Measurements from ENCODE around the gene GNB1L.

Gene GNB1L

DNA sequence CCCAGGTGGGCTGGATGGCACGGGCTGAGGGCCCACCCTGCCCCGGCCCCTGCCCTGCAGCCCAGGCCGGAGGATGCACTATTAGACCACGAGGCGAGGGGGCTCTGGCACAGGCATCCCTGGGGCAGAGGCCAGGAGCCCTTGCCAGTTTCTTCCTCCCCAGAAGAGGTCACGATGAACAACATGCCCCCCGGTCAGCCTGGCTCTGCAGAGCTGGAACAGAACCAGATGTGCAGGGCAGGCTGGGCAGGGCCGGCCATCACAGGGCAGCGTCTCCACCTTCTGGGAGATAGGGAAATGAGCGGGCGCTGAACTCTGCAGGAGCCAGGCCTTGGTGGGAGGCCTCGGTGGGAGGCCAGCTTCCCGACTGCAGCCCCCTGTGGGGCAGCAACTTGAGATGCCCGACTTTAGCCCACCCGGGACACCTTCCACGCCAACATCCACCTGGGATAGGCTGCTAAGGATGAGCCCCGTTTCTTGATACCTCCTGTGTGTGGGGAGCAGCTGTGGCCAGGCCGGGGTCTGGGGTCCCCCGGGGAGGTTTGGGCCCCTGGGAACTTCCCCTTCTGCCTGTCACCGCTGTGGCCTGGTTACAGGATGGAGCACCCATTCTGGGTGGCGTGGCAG, 21.8 kb upstream of the GNB1L start:
- DNase-seq (ENCODE audit: low read depth), result peak; percentile 25

DNA sequence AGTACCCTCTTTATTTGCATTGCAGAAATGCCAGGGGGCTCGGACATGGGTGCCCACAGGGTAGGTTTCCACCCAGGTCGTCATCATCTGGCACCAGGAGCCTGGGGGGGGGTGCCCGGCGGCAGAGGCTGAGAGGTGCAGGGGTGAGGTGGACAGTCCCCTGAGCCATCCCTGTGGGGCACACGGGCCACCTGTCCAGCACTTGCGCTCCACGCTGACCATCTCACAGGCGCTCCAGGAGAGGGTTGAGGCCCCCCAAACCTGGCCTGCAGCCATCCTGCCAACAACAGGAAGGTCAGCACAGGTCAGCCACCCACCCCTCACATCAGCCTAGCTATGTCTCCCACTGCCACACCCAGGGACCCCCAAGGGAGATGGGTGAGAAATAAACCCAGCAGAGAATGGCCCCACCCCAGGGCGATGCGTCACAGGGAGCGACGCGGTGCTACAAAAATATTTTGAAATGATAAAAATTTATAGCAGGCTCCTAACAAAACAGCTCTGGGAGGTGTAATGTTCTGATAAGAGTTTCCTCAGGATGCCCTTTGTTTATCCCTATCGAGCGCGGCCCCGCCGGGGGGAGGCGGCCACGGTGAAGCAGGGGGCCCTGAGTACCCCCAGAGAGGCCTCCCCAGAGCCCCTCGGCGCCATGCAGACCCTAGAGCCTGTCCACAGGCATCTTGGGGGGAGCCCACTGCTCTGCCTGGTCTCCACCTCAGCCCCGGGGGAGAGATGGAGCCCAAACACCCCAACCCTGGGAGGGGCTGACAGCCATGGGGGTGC, 21.0 kb upstream of the GNB1L start:
- DNase-seq (ENCODE audit: low read depth), result peak; percentile 42

DNA sequence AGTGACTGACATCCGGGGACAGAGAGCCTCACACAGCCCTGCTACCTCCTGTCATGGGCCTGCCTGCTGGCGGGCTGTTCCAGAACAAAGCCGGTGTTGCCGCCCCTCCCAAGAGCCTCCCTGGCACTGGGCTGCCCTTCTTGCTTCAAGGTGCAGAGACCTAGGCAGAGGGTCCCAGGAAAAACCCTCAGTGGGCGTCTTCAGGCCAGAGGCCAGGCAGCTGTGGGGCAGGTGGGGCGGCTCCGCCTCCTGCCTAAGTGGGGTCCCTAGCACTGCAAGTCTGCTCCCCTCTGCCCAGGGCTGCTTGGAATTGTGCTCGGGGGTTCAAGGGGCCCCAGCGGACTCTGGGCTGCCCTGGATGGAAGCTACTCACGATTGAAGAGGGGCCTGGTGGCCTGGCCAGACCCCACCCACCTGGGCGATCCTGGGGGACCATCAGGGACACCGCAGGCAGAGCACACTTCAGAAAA, 20.4 kb upstream of the GNB1L start:
- no peak for DNase-seq (ENCODE audit: low read depth)

DNA sequence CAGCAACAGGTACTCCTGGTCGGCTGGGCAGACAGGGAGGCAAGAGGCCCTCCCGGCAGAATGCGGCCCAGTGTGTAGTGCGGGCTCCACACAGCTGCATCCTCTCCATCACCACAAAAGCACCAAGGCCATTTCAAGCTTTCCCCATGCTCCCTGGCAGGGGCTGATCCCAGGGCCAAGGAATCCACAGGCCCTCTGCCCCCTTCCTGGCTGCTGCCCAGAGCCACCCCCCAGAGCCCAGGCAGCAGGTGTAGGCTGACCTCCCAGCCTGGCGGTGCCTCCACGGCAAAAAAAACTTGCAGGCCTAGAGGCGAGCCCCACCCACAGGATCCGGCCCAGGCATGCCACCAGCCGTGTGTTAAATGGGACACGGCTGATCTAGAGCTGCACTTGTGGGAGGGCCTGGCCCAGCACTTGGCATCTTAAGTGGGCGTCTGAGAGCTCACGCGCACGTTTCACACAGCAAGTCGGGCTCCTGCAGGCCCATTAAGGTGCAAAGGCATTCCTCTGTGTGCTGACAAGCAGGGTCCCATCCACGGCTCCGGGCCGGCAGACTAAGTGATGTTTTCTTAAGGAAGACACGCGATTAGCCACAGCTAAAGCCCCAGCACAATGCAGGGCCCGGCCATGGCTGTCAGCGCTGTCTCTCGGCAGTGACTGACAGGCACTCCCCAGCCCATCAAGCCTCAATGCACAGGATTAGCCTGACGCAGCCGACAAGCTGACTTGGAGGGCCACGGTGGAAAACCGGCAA, 19.8 kb upstream of the GNB1L start:
- DNase-seq (ENCODE audit: low read depth), result no peak

DNA sequence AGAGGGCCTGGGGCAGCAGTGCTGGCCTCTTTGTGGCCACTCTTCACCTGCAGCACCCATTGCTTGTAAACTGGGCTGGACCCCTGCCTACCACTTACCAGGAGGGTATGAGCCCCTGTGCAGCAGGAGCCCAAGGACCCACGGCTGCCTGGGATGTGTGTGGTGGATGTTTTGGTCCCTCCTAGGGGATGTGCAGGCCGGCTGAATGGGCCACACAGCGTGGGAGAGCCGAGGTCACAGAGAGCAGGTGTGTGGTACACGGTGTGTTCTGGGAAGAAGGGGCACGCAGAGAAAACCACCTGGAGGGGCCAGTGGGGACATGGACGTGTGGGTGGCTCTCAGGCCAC, 19.3 kb upstream of the GNB1L start:
- DNase-seq (ENCODE audit: low read depth), result no peak

DNA sequence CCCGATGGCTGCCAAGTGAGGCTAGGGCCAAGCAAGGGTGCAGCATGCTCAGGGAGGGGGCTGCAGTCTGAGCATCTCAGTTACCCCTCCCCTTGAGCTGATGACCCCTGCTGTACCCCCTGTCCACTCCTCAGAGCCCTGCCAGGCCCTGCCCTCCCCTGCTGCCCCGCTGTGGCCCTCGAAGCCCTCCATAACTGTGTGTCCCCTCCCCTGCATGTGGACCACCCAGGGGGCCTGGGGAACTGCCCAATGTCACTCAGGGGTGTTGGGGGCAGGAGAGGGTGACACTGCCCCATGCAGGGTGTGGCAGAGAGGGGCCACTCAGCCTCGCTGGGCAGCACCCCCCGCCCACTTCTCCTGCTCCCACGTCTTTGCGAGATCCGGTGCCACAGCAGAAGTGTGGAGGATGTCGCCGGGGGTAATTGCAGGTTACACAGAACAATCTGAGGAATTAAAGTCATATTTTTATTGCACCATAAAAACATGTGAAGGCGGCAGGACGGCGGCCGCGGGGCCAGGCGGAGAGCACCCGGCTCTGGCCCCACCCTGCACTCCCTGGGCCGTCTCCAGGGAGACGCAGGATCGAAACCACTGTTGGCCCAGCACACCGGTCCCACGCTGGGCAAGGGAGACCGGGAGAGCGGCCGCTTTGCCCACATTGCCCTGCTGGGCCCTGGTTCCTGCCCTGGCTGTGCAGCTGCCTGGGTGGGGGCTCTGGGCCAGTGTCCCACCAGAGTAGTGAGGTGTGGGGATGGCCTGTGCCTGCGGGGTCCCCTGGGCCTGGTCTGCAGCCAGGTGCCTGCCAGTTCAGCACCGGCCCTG, 18.7 kb upstream of the GNB1L start:
- DNase-seq (ENCODE audit: low read depth), result no peak

DNA sequence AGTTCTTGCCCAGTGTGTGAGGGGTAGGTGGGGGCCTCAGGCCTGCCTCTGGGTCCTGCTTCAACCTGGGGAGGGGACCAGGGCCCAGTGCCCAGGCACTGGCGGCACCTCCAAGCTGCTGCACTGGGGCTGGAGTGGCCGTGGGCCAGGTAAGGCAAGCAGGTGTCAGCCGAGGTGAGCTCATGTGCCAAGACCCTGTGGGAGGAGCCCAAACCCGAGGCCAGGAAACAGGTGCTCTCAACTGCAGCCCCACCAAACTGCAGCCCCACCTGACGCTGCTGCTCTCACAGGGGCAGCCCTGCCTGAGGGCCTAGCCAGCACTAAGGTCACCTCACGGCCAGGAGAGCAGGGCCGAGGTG, 18.1 kb upstream of the GNB1L start:
- no peak for DNase-seq (ENCODE audit: low read depth)

DNA sequence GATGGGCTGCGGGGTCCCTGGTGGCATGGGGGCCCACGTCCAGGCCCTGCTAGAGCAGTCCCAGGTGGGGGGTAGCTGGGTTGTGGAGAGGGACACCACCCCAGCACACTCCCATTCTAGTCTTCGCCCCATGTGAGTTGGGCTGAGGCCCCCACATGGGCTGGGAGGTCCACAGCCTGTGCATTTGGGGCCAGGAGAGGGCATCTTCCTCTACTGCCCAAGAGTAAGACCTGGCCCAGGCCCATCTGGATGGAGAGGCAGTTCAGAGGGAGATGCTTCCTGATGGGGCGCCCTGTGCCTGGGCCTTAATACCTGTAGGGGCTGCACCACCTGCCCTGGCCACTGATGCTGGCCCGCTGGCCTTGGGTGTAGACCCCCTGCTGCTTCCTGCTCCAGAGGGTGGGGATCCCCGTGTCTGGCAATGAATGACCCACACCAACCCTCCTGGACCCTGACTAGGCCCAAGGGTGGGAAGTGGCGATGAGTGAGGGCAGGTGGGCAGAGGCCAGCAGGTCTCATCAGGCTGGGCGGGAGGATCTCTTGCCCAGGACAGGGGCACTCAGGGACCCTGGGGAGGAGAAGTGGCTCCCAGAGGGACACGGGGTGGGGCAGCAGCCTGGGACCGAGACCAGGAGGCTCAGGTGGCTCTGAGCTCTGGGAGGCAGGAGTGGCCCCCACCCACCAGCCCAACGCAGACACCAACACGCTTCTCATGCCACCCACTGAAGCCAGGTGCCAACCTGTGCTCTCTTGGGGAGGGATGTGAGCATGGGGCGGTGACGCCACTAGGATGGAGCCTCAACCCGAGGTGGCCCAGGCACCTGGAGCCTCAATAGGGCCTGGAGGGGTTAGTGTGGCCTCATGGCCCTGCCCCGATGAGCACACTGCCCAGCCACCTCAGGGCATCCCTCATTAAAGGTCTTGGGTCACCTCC, 17.4 kb upstream of the GNB1L start:
- DNase-seq (ENCODE audit: low read depth), result no peak

DNA sequence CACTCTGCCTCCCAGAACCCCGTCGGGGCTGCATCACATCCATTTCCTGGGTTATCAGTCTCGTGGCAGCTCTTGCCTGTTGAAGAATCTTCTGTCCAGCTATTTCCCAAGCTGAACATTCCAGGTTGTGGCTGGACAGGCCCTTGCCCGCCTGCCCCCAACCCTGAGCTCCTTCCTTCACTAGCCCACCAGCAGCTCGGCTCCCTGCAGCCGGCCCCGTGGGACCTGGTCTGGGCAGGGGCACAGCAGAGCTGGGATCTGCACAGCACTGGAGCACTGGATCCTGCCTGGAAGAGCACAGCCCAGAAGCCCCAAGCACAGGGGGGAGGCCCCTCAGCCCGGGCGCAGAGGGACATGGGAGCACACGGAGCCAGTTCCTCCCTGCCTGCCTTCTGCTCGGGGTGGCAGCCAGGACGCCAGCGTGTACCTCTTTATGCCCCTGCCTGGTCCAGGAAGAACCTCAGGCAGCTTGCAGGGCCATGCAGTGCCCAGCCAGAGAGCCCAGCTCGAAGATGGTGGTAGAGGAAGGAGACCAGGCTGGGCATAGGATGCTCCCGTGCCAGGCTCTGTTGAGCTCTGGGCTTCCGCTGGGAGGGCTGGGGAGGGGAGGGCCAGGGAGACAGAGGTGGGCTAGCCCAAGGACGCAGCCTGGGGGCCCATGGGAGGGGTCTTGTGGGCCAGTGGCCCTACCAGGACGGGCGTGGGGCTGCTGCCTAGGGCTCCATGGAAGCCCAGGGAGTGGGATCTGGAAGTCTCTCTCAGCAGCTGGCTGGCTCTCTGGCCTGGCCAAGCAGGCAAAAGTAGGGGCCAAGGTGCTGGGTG, 16.6 kb upstream of the GNB1L start:
- DNase-seq (ENCODE audit: low read depth), result peak; percentile 55

DNA sequence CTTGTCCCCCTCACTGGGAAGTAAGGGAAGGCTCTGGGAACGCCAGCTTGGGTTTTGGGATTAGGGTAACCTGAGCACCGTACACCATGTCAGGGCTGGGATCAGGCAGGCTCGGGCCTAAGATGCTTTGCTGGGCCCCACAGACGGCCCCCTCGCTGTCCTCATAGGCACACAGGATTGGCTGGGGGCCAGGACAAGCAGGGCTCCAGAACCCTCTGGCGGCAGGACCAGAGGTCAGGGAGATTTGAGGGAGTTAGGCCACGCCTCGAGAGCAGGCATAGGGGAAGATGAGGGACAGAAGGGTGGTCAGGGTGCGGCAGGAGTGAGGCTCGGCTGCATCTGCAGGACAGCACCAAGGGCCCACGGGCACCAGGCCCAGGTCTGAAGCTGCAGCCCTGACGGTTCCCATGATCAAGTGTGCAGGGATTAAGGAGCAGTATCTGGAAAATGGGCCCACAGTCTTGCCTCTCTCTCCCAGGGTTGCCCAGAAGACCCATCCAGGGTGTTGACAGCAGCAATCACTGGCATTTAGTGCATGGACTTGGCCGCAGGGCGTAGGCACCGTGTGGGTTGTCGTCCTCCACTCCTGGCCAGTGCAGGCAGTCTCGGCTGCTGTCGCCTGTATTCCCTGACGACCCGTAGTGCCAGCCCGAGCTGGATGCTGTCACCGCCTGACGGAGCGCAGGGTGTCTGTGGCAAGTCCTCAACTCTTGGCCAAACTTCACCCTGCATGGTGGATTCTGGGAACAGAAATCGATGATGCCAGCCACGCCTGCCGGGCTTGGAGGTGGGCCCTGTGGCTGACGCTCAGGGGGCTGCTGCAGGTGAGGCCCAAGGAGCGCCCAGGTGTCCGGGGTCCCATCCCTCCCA, 15.7 kb upstream of the GNB1L start:
- no peak for DNase-seq (ENCODE audit: low read depth)

DNA sequence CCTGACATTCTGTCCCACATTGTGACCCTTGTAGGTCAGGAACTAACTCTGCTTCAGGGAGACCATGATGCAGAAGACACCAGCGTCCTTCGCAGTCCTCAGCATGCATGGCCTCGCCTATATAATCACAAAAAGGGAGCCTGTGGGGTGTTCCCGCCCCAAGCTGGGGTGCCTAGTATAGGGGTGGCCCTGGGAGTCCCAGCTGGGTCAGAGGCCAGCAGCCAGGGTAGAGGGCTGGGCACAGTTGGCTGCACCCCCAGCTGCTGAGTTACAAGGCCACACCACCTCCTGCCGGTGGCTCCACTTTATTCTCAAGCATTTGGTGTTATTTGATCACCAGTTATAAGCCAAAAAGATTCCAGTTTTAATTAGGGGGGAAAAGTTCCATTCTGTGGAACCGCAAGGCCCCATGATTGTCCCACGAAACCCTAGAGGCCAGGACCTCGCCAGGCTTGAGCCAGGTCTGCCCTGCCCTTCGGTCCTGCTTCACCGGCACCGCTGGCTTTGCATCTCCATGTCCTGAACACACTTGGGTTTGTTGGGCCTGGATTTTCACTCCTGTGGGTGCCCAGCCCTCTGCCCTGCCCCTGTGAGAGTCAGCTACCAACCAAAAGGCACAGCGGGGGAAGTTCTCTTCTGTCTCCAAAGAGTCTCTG, 15.0 kb upstream of the GNB1L start:
- DNase-seq (ENCODE audit: low read depth), result no peak

DNA sequence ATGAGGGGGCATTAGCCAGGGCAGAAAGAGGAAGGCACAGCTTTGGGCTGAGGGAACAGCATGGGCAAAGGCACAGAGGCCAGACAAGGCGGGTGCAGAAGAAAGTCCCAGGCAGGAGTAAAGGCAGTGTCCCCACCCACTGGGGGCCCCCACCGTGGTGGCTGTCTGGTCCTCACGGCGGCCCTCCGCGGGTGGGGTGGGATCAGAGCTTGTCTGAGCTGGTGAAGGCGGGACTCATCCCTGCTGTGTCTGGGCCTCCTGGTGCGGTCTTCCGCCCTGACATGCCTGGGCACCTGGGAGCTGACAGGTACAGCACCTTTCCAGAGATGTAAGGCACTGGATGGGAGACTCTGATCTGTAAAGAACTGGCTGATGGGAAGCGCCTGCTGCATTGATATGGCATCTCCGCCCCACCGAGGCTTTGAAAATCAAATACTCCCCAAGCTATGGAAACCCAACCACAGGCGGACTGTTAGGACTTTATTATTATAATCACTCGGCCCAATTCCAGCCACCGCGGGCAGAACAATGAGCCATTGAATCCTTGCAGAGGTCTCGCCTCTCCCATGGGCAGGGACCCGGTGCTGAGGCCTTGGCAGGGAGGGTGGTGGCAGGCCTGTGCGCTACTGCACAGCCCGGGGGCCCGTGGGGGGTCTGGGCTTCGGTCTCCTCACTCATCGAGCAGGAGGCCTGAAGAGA, 14.2 kb upstream of the GNB1L start:
- no peak for DNase-seq (ENCODE audit: low read depth)

DNA sequence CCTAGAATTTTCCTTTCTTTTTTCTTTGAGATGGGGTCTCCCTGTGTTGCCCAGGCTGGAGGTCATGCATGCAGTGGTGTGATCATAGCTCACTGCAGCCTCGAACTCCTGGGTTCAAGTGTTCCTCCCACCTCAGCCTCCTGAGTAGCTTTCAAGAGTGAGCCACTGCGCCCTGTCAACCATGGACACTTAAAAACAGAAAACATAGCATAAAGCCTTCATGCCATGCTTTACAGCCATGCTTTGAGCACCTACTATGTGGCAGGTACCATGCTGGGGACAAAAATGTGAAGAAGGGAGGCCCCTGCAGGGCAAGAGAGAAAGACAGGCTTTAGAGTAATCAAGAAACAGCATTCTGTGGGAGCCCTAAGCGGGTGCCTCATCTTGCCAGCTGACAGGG, 13.7 kb upstream of the GNB1L start:
- no peak for DNase-seq (ENCODE audit: low read depth)

DNA sequence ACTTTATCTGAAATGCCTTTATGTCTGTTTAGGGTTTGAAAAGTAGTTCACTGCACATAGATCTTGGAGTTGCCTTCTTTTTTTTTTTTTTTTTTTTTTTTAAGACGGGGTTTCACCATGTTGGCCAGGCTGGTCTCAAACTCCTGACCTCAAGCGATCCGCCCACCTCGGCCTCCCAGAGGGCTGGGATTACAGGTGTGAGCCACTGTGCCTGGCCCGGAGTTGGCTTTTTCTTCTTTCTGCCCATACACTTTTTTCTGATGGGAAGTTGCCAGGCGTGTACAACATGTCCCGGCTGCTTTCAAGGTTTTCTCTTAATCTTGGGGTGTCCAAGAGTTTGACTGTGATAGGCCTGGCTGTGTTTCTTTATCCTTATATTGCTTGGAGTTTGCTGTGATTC, 12.9 kb upstream of the GNB1L start:
- no peak for DNase-seq (ENCODE audit: low read depth)

DNA sequence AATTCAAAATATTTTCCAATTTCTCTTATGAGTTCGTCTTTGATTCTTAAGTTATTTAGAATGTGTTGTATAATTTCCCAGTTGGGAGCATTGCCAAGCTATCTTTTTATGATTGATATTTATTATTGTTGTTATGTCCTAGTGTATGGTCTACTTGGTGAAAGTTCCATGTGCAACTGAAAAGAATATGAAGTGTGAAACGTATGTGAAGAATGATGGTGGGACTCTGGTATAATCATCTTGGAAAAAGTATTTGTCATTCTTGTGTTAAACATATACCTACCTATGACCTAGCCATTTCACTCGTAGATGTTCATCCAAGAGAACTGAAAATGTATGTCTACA, 12.0 kb upstream of the GNB1L start:
- no peak for DNase-seq (ENCODE audit: low read depth)

DNA sequence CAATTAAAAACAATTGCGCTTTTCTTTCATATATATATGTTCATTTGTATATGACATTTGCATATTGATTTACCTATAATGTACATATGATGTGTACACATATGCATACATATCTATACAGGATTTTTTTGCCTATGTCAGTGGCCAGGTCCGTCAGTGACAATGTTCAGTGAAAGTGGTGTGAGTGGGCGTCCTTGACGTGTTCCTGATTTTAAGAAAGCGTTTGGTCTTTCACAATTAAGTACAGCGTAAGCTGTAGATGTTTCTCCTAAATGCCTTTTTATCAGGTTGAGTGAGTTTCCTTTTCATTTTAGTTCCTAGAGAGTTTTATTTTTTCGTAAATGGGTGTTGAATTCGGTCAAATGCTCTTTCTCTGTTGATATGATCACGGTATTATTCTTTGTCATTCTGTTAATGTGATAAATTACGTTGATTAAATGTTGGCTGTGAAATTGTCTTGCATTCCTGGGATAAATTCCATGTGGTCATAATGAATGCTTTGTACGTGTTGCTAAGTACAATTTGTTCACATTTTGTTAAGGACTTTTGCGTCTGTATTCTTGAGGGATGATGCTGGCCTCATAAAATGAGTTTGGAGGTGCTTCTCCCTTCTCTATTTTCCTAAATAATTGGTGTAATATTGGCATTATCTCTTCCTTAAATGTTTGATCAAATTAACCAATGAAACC, 10.6 kb upstream of the GNB1L start:
- peak; percentile 42 for DNase-seq (ENCODE audit: low read depth)

DNA sequence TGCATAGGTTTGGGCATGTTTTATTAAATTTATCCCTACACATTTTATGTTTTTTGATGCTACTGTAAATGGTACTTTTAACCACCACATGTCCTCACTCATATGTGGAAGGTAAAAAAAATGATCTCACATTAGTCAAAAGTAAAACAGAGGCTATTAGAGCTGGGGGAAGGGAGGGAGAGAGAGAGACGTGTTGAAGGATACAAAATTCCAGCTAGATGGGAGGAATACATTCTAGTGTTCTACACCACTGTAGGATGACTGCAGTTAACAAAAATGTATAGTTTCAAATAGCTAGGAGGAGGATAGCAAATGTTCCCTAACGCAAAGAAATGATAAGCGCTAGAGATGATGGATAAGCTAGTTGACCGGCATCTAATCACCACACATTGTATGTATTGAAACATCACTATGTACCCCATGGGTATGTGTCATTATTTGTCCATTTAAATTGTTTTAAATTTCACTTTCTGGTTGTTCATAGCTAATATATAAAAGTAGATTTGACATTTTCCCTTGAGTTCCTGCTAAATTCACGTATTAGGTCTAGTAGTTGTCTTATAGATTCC, 9.9 kb upstream of the GNB1L start:
- DNase-seq (ENCODE audit: low read depth), result peak; percentile 54
